Upper lobe of left lung (tissue), 4 donors: Measurements from ENCODE around the gene PPAN.

Experiments used
- CTCF ChIP-seq, 6 experiments: fragments of 450-650 bp in 4 of 6; fragments of 200-600 bp in 2 of 6; sonication (generic) in 2 of 6; IDR thresholded peaks; one replicate each; pipeline ENCODE4 v1.5.1; 2016 to 2019; ENCODE audit warnings: antibody characterized with exemption in 6 of 6
- POLR2A ChIP-seq, 4 donors: fragments of 450-650 bp; IDR thresholded peaks; one replicate each; pipeline ENCODE4 v1.5.1; 2016 to 2017; ENCODE audit warnings: antibody characterized with exemption in 4 of 4, mild to moderate bottlenecking in 2 of 4
- POLR2AphosphoS5 ChIP-seq, 2 donors: sonication (generic); formaldehyde crosslinking; IDR thresholded peaks; one replicate each; pipeline ENCODE4 v1.5.1; 2017; ENCODE audit warnings: antibody characterized with exemption in 2 of 2

DNA sequence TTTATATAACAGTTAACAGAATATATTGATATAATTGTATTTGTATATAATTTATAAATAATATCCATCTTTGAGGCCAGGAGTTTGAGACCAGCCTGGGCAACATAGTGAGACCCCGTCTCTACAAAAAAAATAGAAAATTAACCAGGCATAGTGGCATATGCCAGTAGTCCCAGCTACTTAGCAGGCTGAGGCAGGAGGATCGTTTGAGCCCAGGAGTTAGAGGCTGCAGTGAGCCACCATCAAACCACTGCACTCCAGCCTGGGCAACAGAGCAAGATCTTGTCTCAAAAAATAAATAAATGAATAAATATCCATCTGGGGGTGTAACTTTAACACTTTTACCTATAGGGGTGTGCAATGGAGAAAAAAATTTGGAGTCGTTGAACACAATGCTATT is 21.4 kb upstream of the PPAN start:
- no peak for TF ChIP-seq POLR2AphosphoS5 (IDR thresholded peaks at IDR 0.05)
- TF ChIP-seq POLR2A (IDR thresholded peaks at IDR 0.05), result no peak
- TF ChIP-seq CTCF (IDR thresholded peaks at IDR 0.05), result no peak
